Measurements from ENCODE around the gene SYNPO.

SYNPO gene

DNA sequence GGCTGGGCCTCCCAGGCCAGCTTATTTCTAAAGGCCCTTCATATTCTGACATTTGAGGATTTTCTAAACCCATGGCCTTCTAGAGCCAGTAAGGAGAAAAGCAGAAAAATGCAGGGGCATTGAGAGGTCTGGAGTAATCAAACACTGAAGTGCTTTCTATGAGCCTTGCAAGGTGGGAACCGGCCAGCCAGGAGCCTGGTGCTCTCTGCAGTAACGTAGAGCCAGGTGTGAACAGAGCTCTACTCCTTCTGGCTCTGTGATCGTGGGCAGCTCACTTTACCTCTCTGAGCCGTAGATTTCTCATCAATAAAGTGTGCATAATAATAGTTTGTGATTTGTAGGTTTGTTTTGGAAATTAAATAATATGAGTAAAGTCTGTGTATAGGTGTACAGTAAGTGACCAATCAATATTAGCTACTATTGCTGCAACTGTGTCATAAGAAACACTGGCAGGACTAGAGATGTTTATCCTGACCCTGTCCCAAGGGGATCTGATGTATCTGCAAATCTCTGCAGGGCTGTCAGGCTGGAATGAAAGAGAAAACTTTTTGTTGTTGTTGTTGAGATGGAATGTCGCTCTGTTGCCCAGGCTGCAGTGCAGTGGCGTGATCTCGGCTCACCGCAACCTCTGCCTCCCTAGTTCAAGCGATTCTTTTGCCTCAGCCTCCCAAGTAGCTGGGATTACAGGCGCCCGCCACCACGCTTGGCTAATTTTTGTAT, 2.7 kb downstream of the SYNPO start:
- DNase-seq: no peak

GRCh38 chr5:150644058-150644457, 3.6 kb downstream of the SYNPO start:
- DNase-seq: no peak

- DNase-seq: no peak
These were observed 4.1 kb downstream of the SYNPO start for GRCh38 chr5:150644514-150644913.

DNA sequence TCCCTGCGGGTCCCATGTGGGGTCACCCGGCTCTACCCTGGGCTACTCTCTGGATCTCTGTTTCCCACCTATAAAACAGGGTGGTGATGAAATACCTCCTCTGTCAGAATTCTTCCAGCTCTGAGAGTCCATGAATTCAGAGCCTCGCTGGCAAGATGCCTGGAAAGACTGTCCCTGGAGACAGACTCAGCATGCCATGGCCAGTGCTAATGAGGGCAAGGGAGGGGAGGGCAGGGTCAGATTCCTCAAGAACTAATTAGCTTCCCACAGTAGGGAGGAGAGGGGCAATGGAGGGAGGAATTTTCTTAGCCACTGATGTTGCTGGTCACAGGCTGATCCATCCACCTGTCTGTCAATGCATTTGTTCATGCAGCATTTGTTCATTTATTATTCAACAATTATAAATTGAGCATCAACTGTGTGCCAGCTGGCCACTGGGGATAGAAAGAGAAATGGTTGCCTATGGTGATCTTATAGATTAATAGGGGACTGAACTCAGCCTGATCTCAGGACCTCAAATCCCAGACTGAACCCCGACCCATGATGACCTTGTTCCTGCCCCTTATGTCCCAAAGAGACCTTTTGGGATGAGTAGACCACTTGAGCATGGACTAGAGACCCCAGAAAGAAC, 4.7 kb downstream of the SYNPO start:
- DNase-seq: no peak

GRCh38 chr5:150647275-150648251, 7.1 kb downstream of the SYNPO start:
- DNase-seq: no peak

GRCh38 chr5:150648294-150649107, 8.0 kb downstream of the SYNPO start:
- no peak for DNase-seq

DNA sequence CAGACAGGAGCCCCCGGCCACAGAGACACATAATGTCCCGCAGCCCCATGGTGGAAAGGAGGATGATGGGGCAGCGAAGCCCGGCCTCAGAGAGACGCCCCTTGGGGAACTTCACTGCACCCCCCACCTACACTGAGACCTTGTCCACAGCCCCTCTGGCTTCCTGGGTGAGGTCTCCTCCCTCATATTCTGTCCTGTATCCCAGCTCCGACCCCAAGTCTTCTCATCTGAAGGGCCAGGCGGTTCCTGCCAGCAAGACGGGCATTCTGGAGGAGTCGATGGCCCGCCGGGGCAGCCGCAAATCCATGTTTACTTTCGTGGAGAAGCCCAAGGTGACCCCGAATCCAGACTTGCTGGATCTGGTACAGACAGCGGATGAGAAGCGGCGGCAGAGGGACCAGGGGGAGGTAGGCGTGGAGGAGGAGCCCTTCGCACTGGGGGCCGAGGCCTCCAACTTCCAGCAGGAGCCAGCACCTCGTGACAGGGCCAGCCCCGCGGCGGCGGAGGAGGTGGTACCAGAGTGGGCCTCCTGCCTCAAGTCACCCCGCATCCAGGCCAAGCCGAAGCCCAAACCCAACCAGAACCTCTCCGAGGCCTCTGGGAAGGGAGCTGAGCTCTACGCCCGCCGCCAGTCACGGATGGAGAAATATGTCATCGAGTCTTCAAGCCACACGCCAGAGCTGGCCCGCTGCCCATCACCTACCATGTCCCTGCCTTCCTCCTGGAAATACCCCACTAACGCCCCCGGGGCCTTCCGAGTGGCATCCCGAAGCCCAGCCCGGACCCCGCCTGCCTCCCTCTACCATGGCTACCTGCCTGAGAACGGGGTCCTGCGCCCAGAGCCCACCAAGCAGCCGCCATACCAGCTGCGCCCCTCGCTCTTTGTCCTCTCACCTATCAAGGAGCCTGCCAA, 8.9 kb downstream of the SYNPO start:
- DNase-seq: no peak

GRCh38 chr5:150650021-150651006, 9.9 kb downstream of the SYNPO start:
- DNase-seq: no peak

DNA sequence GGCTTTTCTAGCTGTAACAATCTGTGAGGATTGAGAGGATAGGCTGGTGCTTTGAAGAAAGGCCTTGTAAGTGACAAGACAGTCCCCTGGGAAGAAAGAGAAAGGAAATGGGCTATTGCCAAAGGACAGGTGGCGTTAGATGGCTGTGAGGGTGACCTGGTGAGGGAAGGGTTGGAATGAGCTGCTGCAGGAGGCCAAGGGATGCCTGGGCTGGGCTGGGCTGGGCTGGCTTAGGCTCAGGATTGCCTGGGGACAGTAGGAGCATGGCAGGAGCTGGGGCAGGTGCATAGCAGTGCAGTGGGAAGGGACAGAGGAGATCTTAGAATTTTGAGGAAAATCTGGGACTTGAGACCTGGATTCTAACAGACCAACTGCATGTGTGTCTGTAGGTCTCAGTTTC, 10.9 kb downstream of the SYNPO start:
- no peak for DNase-seq

DNA sequence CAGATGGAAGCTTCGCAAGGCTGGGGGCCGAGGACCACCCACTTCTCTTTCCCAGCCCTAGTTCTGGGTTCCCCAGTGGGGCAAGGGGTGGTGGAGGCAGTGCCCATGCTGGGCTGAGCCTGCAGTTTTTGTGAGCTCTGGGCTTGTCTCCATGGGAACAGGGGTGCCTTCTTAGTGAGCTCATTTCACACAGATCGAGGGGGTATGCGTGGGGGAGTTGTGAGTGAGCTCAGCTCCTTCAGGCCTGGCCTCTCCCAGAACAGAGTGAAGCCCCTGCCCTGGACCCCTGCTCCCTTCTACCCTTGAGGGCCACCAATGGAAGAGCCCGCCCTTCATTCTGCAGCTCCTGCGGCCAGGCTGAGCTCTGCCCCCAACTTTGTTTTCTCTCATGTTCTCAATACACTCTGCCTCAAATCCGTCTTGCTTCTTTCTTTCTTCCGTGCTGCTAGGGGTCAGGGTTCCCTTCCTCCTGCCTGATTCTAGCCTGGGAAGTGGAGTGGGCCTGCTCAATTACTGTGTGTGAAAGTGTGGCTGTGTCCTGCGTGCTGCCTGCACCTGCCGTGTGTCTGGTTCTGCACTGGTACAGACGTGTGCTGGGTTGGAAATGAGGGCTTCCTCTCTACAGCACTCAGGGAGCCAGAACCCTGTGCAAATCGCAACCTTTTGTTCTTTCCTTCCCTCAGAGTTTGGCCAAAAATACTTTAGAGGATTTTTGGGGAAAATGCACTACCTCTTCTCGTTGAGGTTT, 11.6 kb downstream of the SYNPO start:
- DNase-seq: no peak

DNA sequence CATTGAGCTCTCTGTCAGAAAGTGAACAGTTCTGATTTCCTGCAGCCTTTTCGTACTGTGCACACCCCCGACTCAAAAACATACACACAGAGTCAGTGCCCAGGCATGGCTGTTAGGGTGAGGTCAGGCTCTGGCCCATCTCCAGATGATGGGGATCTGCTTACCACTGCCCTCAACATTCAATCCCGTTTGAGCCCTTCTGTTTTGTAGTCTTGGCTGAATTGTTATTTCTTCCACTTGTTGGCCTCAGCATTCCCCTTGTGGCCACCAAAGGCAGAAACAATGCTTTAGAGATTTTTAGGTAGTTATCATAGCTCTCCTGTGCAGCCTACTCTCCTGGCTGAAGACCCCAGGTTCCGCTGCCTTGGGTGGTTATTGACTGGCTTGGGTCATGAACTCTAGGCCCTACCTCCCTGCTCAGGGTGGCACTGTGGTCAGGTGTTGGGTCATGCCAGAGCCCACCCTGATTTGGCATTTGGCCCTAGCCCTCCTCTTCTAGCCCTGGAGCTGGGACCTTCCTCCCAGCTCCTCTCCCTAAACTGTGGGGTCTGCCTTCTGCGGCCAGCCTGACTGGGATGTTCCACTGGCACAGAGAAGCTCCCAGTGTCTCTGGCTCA, 12.8 kb downstream of the SYNPO start:
- DNase-seq: no peak

DNA sequence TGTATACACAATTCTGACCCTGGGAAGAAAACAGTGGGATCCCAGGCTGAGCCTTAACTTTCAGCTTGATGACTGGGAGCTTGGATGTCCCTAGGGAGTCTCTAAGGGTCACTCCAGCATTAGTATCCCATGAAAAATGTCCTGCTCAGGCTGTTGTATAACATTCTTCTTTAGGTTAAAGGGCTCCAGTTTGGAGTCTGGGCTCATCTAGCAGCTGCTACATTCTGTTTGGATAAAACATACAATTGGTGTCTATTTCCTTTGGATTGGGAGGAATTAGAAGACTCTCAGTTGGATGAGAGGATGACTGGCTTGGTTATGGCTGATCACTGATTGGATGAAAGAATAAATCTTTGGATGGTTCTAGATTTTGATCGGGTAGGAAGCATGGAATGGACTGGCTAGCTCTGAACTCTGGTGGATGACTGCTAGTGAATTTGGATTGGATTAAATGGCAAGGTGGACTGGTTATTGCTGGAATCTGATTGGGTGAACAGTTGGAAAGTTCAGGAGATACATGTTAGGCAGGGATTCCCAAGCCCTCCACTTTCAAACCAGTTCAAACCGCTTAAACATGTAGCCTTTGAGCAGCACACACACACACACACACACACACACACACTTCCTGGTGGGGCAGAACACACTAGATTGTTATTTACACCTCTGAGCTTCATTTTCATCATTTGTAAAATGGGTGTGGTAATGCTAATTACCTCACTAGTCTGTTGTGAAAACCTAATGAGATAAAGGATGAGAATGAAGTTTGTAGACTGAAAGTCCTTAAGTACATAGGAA, 13.5 kb downstream of the SYNPO start:
- no peak for DNase-seq

DNA sequence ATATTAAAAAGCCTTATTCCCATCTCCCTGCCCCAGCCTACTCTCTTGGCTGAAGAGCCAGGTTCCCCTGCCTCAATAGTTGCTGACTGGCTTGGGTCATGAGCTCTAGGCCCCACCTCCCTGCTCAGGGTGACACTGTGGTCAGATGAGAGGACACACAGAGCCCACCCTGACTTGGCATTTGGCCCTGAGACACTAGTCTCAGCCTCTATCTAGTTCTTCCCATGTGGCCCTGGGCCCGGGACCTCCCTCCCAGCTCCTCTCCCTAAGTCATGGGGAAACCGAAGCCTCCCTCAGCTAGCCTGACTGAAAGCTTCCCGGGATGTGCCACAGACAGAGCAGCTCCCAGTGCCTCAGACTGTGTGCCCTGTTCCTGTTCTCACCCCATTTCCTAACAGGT, 14.8 kb downstream of the SYNPO start:
- DNase-seq: no peak

DNA sequence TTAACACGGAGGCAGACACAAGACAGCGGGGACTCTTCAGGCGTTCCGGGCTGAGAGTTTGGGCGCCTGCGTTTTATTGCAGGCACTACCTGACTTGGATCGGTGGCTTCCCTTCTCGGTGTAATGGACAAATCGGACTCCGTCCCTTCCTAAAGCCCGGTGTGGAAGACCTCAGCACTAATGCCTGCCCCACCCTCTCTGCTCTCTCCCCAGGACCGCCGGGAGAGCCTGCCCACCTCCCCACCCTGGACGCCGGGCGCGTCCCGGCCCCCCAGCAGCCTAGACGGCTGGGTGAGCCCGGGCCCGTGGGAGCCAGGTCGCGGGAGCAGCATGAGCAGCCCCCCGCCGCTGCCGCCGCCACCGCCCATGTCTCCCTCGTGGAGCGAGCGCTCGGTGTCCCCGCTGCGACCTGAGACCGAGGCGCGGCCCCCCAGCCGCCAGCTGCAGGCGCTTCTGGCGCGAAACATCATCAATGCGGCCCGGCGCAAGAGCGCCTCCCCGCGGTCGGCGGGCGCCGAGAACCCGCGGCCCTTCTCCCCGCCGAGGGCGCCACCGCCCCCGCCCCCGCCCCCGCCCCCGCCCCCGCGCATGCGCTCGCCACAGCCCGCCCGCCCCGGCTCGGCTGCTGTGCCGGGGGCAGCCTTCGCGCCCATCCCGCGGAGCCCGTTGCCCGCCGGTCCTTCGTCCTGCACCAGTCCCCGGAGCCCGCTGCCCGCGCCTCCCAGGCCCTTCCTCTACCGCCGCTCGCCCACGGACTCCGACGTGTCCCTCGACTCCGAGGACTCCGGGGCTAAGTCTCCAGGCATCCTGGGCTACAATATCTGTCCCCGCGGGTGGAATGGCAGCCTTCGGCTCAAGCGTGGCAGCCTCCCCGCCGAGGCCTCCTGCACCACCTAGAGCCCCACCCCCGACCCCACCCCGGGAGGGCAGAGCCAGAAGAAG, 16.0 kb downstream of the SYNPO start:
- peak; percentile 12 to 33 for DNase-seq

DNA sequence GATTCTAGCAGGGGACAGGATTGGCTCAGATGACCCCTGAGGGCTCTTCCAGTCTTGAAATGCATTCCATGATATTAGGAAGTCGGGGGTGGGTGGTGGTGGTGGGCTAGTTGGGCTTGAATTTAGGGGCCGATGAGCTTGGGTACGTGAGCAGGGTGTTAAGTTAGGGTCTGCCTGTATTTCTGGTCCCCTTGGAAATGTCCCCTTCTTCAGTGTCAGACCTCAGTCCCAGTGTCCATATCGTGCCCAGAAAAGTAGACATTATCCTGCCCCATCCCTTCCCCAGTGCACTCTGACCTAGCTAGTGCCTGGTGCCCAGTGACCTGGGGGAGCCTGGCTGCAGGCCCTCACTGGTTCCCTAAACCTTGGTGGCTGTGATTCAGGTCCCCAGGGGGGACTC, 17.7 kb downstream of the SYNPO start:
- no peak for DNase-seq

GRCh38 chr5:150658699-150659265, 18.3 kb downstream of the SYNPO start:
- no peak for DNase-seq

All from inflammatory macrophage (primary cell).